Activated CD8-positive, alpha-beta memory T cell treated with anti-CD3 and anti-CD28 coated beads for 4 hours (primary cell): ENCODE measurements around the gene TMTC2.
"Not testable (repeated sequence)": the region's sequence is repeated elsewhere in the genome, so short reads cannot be mapped to it uniquely, and the experiment has no call there.

ENCODE experiments used
- DNase-seq, 2 donors: peaks; one replicate each; pipeline ENCODE4 v3.0.0-alpha.2; 2020; ENCODE audit warnings: low read depth in 2 of 2

Gene TMTC2

DNA sequence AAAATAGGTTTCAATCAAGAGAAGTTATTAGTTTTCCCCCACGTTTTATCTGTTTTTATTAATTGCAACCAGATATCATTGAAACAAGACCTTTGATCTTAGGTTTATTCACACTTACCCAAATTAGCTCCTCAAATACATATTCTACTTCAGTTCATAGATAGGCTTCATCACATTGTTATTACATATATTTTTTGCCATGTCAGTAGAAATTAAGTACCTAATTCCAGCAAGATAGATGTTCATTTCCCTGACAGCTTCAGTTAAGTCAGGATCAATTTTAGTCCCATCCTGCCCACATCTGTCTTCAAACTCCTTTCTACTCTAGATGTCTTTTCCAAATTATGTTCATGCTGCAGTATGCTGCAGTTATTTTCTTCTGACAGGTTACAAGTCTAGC is 388.8 kb downstream of the TMTC2 start:
- DNase-seq = no peak

DNA sequence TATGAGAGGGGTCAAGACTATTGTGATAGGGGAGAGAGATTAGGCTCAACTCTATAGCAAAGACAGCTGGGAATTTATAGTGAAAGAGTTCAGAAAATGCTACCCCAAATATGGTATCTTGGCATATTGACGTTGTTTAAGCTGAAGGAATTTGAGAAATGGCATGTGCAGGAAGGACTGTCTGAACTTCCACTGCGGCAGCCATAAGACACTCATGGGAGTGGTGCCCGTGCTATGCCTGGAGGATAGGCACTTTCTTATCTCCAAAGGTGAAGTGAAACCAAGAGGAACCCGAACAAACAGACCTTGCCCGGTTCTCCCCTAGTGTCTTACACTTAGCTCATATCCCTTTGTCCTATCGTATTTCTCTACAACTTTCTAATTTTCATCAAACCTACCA is 390.3 kb downstream of the TMTC2 start:
- DNase-seq = no peak

DNA sequence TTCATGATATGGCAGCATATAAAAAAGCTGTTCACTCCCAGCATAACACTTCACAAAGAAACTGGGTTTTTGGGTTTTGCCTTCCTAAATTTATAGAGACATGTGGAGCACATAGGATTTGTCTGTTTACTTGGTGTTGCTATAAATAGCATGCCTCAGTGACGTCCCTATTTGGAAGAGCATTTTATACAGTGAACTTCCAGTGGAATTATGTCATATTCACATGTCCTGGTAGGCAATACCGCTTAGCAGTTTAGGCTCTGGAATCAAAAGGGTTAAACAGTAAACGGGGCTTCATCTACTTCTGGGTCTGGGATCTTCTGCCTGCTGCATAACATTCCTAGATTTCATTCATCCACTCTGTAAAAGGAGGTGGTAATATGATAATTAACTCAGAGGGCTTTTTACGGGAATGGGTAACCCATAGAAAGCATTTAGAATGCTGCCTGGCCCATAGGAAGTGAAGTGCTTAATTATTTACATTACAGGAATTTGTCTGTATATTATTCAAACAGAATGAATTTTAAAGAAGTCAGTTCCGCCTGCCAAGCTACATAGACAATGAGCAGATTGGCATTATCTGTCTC is 396.1 kb downstream of the TMTC2 start:
- DNase-seq = no peak

DNA sequence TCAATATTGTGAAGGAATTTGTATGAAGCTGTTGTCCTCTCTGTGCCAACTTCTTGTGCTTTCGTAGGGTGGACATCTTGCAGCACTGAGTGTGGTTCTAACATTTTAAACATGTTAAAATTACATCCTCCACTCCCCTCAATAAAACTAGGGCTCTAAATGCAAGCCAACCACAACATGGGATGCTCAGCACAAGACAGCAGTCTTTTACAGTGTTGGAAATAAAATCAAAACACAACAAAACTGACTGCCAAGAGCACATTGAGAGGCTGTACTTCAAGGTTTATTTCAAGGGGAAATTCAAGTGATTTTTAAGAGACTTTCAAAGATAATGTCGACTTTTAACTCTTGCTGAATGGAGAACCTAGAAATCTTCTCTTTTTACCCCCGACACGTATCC is 396.9 kb downstream of the TMTC2 start:
- DNase-seq = no peak

DNA sequence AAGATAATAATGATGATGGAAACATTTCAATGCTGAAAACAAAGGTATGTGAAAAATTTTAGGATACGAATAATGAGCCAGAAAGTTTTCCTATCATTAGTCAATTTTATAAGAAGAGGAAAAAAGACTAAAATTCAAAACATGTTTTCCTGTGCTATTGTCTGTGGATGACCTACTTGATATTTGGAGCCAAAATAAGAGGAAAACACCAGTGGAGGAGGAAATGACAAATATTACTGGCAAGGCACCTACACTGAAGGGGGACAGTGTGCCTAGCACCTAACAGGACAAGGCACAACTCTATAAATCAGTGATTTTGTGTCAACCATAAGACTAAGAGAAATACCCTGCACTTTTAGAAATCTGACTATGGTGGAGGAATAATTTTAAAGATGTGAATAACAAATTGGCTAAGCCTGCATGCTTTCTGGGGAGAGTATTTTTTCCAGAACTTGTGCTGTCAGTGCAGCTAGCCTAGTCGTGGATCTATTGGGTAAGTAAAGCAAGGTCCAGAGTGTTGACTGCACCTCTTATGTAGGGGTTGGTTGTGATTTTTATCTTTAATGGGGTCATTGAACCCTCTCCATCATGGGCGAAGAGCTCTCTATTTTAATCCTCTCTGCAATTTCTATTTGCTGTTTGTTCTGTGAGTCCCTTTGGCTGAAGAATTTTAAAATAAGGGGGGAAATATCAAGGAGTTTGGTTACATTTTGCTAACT is 398.0 kb downstream of the TMTC2 start:
- no peak for DNase-seq

DNA sequence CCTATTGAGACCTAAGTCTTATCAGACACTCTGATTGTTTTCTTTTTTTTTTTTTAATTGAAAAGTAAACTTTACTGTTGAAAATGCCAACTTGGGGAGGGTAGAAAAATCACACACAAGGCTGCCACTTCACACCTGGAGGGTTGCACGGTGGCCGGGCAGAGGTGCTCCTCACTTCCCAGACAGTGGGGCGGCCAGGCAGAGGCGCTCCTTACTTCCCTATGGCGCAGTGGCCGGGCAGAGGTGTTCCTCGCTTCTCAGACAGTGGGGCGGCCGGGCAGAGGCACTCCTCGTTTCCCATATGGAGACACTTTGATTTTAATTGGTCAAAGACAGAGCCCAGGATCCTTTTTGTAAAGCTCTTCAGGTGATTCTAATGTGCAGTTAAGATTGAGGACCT is 399.3 kb downstream of the TMTC2 start:
- no peak for DNase-seq

DNA sequence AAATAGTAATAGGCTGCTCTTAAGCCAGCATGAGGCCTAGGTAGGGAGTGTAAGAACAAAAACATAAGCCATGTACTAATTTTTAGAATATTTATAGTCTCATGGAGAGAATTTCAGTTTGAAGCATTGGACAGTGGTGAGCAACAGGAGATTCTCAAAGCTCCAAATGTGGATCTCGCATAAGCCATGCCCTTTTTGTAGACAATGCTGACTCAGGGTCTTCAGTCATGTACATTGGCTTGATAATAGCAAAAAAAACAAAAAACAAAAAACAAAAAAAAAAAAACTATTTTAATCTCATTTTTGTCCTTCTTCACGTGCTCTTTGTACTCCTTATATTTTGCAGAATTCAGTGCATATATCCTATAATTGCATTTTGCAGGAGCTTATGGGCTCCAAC is 402.9 kb downstream of the TMTC2 start:
- DNase-seq = no peak

DNA sequence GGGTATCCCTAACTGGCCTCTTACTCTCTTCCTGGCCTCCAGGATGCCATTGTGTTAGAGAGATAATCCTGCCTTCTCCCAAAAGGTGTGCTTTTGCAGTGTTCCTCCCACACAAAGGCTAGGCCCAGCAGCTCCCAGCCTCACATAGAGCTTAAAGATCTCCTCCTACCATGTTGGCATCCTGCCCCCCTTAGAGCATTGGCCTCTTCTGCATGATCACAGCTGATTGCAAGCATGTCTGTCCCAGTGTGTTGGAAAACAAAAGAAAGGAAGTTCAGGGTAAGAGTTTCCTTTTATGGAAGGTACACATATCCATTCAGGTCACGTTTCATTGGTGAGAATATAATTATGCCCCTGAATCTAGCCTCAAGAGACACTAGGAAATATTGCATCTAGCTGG is 405.4 kb downstream of the TMTC2 start:
- no peak for DNase-seq

DNA sequence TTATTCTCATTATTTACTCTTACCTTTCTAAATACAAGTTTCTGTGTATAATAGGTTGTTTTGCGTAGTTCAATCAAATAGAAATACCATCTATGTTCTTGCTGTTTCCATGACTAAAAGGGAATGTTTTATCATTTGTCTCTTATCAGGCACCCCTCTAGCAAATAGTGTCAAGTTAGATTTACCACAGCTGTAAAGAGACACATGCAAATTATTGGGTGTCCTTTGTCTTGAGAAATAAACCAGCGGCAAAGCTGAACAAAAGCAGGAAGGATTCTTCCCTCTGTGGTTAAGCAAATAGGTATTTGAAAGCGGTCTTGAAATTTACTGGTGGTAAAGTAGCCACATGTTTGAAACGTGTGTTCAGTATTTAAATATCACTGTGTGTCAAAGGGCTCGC is 405.9 kb downstream of the TMTC2 start:
- DNase-seq = no peak

DNA sequence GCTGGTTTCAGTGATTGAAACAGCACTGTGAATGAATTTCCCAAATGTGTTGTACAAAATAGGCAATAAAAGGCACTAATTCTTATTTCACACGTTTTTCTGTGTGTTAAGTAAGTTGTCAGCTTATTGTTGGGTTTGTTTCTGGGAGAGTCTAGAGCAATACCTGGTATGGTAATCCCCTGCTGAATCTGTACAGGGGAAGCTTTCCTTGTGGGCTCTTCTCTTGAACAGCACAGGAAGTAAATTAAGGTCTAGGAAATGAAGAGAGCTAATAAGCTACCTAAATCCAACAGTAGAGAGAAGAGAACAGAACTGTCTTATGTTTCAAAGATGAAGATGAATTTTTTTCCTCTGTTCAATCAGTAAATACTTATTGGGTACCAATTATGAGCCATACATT is 406.7 kb downstream of the TMTC2 start:
- DNase-seq = no peak

DNA sequence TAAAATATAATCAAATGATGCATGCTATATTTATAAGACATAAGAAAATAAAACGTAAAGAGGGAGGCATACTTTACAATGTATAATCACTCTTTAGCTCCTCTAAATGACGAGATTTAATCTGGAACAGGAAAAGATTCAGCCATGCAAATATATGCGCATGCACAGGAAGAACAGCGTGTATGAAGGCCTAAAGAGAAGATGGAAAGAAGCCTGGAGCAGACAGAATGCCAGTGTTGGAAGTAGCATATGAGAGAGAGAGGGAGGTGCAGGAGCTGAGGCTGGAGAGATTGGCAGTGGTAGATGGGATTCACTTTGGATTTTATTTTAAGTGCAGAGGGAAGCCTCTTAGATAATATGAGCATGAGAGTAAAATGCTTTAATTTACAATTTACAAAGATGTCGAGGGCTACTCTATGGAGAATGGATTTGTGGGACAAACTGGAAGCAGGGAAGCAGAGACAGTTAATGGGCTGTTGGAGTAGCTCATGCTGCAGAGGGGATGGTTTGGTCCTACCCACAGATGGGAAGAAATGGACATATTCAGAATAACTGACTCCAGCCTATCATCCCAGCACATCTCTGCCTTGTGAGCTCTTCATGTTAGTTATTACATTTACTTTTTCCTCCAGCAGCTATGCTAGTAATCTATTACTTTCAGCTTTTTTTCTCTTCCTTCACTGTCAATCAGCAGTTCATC is 411.1 kb downstream of the TMTC2 start:
- DNase-seq = no peak

DNA sequence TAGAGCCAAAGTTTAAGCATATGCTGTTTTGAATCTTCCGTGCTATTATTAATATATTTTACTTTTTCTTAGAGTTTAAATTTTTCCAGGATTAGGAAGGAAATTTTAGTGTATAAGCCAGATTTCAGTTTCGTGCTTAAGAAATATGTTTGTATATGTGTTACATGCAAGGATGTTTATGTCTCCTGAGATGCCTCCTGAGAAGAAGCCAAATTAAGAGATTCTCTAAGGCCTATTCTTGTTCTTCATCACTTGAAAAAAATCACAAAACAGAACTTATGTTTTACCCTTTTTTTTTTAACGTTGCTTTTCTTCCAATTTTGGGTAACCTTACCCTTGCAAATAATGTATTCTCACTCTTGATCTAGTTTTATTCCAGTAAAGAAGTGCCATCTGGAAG is 412.7 kb downstream of the TMTC2 start:
- no peak for DNase-seq

DNA sequence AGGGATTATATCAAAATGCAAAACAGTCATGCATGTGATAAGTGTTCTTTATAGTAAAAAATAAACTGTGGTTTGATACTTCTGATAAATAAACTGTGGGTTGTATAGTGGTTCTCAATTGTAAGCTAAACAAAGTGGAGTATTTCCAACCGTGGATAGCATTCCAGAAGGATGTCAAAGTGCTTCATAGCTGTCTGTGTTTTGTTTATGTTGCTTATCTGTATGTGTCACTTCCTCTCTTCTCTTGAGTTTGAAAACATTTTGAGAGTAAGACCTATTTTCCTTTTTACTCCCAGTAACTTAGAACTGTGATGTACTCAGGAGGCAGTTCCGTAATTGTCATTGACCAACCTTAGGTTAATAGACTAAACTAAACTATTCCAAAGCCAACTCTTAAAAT is 415.8 kb downstream of the TMTC2 start:
- no peak for DNase-seq

DNA sequence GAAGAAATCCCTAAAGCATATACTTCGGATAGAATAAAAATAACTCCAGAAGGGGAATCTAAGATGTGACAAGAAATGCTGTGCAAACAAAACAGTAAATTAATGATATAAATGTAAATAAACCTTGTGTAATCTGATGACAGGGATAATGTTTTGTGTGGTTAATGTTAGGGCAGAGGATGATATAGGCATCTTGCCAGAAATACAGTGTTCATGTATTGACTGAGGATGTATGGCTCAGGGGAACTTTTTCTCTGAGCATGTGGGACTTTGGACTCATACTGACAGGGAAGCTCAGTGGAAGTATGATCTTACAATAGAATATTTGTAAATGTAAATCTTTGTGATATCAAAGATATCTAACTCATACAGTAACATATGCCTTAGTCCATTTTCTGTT is 420.2 kb downstream of the TMTC2 start:
- no peak for DNase-seq

DNA sequence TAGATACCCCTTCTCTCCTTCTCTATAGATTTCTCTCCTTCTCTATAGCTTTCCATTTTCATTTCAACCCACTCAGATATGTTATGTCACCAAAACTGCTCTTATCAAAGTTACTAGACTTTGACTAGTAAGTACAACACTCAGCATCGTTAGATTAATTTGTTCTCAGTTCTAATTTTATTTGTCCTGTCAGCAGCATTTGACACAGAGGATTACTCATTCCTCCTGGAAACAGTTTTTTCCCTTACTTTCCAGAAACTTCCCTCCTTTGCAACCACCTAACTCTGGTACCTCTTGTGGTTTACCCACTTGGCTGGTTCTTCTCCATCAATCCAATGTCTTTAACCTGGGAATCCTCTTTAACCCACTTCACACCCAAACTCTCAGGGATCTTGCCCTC is 423.7 kb downstream of the TMTC2 start:
- no peak for DNase-seq

DNA sequence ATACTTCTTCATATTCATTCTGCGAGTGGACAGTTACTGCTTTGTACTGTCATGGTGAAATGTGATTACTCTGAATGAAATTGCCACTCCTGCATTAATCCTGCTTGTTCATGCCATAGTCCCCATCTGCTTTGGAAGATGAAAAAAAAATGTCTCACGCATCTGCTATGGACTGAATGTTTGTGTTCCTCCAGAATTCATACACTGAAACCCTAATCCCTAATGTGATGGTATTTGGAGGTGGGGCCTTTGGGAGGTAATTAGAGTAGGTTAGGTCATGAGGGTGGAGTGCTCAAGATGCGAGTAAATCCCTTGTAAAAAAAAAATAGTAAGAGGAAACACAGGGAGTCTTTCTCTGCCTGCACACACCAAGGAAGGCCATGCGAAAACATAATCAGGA is 427.2 kb downstream of the TMTC2 start:
- DNase-seq = no peak

DNA sequence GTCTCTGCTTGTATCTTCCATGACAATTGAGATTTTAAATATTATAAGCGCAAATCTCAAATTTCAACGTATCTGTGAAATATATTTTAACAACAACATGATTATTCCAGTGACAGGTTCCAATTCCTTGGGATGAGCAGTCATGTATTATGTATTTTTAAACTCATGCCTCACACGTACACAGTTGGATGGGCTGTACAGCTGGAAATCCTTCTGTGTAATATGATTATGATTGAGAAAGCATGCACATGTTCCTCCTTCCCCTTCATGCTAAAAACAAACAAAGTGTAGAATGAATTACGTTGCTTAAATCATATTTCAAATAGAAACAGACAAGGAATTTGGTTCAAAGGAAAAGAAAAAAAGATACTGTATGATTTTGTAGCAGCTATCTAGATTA is 428.3 kb downstream of the TMTC2 start:
- DNase-seq = no peak

DNA sequence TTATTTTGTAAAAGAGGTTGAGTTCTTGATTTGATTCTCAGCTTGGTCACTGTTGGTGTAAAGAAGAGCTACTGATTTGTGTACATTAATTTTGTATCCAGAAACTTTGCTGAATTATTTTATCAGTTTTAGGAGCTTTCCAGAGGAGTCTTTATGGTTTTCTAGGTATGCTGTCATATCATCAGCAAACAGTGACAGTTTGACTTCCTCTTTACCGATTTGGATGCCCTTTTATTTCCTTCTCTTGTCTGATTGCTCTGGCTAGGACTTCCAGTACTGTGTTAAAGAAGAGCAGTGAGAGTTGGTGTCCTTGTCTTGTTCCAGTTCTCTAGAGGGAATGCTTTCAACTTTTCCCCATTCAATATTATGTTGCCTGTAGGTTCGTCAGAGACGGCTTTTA is 431.2 kb downstream of the TMTC2 start:
- DNase-seq = not testable (repeated sequence)

DNA sequence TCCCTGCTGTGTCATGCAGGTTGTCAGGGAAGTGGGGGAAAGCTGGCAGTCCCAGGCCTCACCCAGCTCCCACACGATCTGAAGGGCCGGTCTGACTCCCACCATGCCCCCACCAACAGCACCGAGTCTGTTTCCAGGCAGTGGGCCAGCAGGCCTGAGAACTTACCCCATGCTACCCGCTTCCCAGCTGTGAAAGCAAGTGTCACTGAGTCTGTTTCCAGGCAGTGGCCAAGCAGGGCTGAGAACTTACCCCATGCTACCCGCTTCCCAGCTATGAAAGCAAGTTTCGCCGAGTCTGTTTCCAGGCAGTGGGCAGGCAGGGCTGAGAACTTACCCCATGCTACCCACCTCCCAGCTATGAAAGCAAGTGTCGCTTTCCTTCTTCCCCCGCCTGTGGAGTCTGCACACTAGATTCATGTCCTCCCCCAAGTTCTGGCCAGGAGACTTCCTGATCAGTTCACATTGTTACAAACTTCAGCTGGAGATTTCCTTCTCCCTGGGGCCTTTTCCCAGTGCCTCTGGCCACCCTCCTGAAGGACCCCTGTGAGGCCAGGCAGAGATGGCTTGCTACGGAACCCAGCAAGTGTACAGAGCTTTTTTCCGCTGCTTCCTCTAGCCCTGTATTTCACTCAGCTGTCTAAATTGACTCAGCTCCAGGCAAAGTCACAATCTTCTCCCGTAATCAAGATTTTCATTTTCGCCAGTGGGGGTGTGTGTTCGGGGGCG is 435.4 kb downstream of the TMTC2 start:
- DNase-seq = no peak

DNA sequence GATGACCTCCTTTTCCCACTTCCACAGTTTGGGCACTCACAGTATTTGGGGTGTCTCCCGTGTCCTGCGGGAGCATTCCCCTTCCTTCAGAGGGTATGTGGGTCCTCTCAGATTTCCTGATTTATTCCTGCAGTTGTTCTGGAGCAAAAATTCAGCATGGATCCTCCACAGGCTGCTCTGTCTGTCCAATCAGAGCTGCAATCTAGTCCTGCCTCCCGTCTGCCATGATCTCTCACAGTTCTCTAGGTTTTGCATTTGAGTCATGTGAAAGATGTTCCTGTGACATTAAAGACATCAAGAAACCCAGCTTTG is 435.9 kb downstream of the TMTC2 start:
- DNase-seq = no peak

DNA sequence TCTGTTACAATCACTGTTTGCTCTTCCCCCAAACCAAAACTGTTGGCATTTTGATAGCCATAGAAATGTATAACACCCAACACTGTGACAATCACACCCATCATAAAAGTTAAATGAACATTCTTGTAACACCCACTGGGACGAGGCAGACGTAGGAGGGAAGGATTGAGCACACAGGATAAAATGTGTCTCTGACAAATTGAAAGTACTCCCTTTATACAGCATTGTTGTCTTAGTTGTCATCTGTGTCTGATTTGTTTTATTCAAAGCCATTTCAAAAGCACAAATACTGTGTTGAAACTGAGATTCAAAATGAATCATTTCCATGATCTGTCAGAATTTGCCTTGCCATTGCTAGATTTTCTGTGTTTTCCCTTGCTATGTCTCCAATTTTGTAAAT is 436.3 kb downstream of the TMTC2 start:
- DNase-seq = no peak

DNA sequence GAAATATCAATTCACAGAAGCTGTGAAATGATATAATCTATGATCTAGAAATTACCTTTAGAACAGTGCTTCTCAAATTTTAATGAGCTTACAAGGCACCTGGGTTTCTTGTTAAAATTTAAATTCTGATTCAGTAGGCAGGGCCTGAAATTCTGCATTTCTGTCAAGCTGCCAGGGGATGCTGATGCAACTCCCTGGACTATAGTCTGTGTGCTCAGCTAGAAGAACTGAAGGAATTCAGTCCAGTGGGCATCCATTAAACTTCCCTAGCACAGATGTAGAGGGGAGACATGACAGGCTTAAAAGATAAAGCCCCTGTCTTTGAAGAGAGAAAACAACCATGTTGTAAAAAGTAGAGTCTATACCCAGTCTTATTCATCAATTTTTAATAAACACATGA is 441.8 kb downstream of the TMTC2 start:
- DNase-seq = no peak

DNA sequence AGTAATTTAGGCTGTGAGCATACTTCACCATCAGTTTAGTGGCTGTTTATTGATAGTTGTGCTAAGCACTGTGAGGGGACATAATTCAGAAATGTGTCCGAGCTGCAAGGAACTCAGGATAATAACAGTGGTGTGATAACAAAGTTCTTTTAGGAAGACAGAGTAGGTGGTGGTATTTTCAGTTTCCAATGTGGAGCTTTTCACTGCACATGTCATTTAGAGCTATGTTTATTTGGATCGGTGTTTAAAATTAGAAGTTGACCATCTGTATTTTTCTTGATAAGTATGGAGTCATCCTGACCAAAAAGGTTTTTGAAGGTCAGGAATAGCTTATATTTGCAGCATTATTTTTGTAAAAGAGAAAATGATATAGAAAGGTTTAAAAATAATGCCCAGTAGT is 443.5 kb downstream of the TMTC2 start:
- no peak for DNase-seq
